GM12892 (cell line): Measurements from ENCODE around the gene MALRD1.

ENCODE experiments used
- POLR2A ChIP-seq: IDR thresholded peaks from 2 replicates; pipeline ENCODE4 v1.6.1; 2011; ENCODE audit warnings: low read depth, low read length, control low read depth
- POLR2AphosphoS5 ChIP-seq: IDR thresholded peaks from 2 replicates; pipeline ENCODE4 v1.6.1; 2011; ENCODE audit warnings: low read depth, low read length, control low read depth
- TAF1 ChIP-seq: IDR thresholded peaks from 2 replicates; pipeline ENCODE4 v1.6.1; 2011; ENCODE audit warnings: low read depth, mild to moderate bottlenecking, control low read depth, low read length, borderline replicate concordance

DNA sequence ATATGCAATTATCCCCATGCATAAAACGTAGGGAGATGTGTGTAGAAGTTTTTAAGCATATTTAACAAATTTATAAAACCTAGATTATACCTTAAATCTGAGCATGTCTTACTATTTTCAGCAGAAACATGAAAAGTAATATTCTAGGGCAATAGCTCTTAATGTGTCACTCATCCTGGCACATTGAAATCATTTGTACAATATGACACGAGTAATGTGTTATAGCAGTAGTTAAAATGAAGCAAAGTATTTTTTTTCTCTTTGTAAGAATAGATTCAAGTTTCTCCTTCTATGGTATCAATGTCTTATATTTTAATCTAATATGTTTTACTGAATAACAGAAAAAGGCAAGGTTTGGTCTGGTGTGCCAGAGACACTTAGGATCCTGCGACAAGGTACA, 492.7 kb downstream of the MALRD1 start:
- no peak for TF ChIP-seq POLR2AphosphoS5
- no peak for TF ChIP-seq POLR2A
- no peak for TF ChIP-seq TAF1
